Neuron (in vitro differentiated cells): ENCODE results near the gene NRXN3.

ENCODE experiments used
- H2AFZ ChIP-seq: one replicate; pipeline ENCODE4 v1.6.1; 2013; ENCODE audit warnings: low read depth, mild to moderate bottlenecking, inconsistent platforms, low read length, moderate library complexity
- H3K27me3 ChIP-seq: one replicate; pipeline ENCODE4 v1.6.1; 2013; ENCODE audit warnings: low read length; ENCODE audit not compliant: insufficient read depth
- H3K36me3 ChIP-seq: one replicate; pipeline ENCODE4 v1.6.1; 2013; ENCODE audit warnings: low read length; ENCODE audit not compliant: insufficient read depth
- H3K4me1 ChIP-seq: one replicate; pipeline ENCODE4 v1.6.1; 2013; ENCODE audit warnings: low read length; ENCODE audit not compliant: insufficient read depth
- H3K4me3 ChIP-seq: 2 replicates; pipeline ENCODE4 v1.5.1; 2013; ENCODE audit warnings: mild to moderate bottlenecking, low read length, moderate library complexity
- H3K9me3 ChIP-seq: one replicate; pipeline ENCODE4 v1.6.1; 2013; ENCODE audit warnings: low read length

The NRXN3 gene

GRCh38 chr14:79193689-79194477 lies 1023.7 kb downstream of the NRXN3 start:
- peaks cover 6% of the 10 kb centered on the region for H3K4me1 ChIP-seq
- no peaks in the 10 kb centered on the region for H3K36me3 ChIP-seq
- H3K4me3 ChIP-seq: no peak overlapping the region
- H2AFZ ChIP-seq: no peak overlapping the region
- H3K27me3 ChIP-seq: no peaks in the 10 kb centered on the region
- no peaks in the 10 kb centered on the region for H3K9me3 ChIP-seq

GRCh38 chr14:79196216-79196615 lies 1026.0 kb downstream of the NRXN3 start:
- Histone ChIP-seq H3K4me3 (no peak overlapping the region), H3K4me1 (peaks cover 6% of the 10 kb centered on the region), H3K9me3 (no peaks in the 10 kb centered on the region)

GRCh38 chr14:79197516-79197915 lies 1027.3 kb downstream of the NRXN3 start:
- peaks cover 6% of the 10 kb centered on the region for H3K4me1 ChIP-seq
- H3K9me3 ChIP-seq: no peaks in the 10 kb centered on the region
- H2AFZ ChIP-seq: no peak overlapping the region
- H3K27me3 ChIP-seq: no peaks in the 10 kb centered on the region
- H3K4me3 ChIP-seq: no peak overlapping the region
- H3K36me3 ChIP-seq: no peaks in the 10 kb centered on the region

More at GRCh38 chr14:79196216-79196615, 1026.0 kb downstream of the NRXN3 start:
- Histone ChIP-seq H3K27me3 (no peaks in the 10 kb centered on the region), H2AFZ (no peak overlapping the region), H3K36me3 (no peaks in the 10 kb centered on the region)

GRCh38 chr14:79199217-79199616 lies 1029.0 kb downstream of the NRXN3 start:
- no peaks in the 10 kb centered on the region for H3K27me3 ChIP-seq
- H3K9me3 ChIP-seq: no peaks in the 10 kb centered on the region
- no peaks in the 10 kb centered on the region for H3K36me3 ChIP-seq
- no peak overlapping the region for H2AFZ ChIP-seq
- H3K4me3 ChIP-seq: no peak overlapping the region
- peaks cover 6% of the 10 kb centered on the region for H3K4me1 ChIP-seq

- no peaks in the 10 kb centered on the region for H3K36me3 ChIP-seq
- no peak overlapping the region for H2AFZ ChIP-seq
- no peaks in the 10 kb centered on the region for H3K27me3 ChIP-seq
- H3K9me3 ChIP-seq: no peaks in the 10 kb centered on the region
- peaks cover 6% of the 10 kb centered on the region for H3K4me1 ChIP-seq
- no peak overlapping the region for H3K4me3 ChIP-seq
These were observed 1031.5 kb downstream of the NRXN3 start for GRCh38 chr14:79201564-79202207.

- H3K27me3 ChIP-seq: no peaks in the 10 kb centered on the region
- no peaks in the 10 kb centered on the region for H3K9me3 ChIP-seq
- H2AFZ ChIP-seq: no peak overlapping the region
- no peak overlapping the region for H3K4me3 ChIP-seq
- H3K4me1 ChIP-seq: no peaks in the 10 kb centered on the region
- H3K36me3 ChIP-seq: no peaks in the 10 kb centered on the region
These were observed 1034.4 kb downstream of the NRXN3 start for GRCh38 chr14:79204591-79204990.

GRCh38 chr14:79209418-79209817 lies 1039.2 kb downstream of the NRXN3 start:
- Histone ChIP-seq H3K27me3 (no peaks in the 10 kb centered on the region), H3K9me3 (no peaks in the 10 kb centered on the region), H2AFZ (no peak overlapping the region), H3K4me3 (no peak overlapping the region), H3K4me1 (no peaks in the 10 kb centered on the region), H3K36me3 (no peaks in the 10 kb centered on the region)

GRCh38 chr14:79225815-79226214 lies 1055.6 kb downstream of the NRXN3 start:
- Histone ChIP-seq H3K4me1 (no peaks in the 10 kb centered on the region), H3K36me3 (no peaks in the 10 kb centered on the region), H3K9me3 (no peaks in the 10 kb centered on the region), H3K4me3 (no peak overlapping the region), H3K27me3 (no peaks in the 10 kb centered on the region), H2AFZ (no peak overlapping the region)

- Histone ChIP-seq H3K4me1 (no peaks in the 10 kb centered on the region), H3K27me3 (no peaks in the 10 kb centered on the region), H3K36me3 (no peaks in the 10 kb centered on the region), H3K4me3 (no peak overlapping the region), H2AFZ (no peak overlapping the region), H3K9me3 (no peaks in the 10 kb centered on the region)
These were observed 1059.3 kb downstream of the NRXN3 start for GRCh38 chr14:79229383-79229909.

GRCh38 chr14:79242666-79243065 lies 1072.5 kb downstream of the NRXN3 start:
- no peak overlapping the region for H3K4me3 ChIP-seq
- H2AFZ ChIP-seq: no peak overlapping the region
- no peaks in the 10 kb centered on the region for H3K9me3 ChIP-seq
- no peaks in the 10 kb centered on the region for H3K36me3 ChIP-seq
- H3K4me1 ChIP-seq: no peaks in the 10 kb centered on the region
- no peaks in the 10 kb centered on the region for H3K27me3 ChIP-seq

GRCh38 chr14:79246173-79246572 lies 1076.0 kb downstream of the NRXN3 start:
- Histone ChIP-seq H3K36me3 (no peaks in the 10 kb centered on the region), H3K9me3 (no peaks in the 10 kb centered on the region), H2AFZ (no peak overlapping the region), H3K27me3 (no peaks in the 10 kb centered on the region), H3K4me1 (no peaks in the 10 kb centered on the region), H3K4me3 (no peak overlapping the region)

- Histone ChIP-seq H2AFZ (no peak overlapping the region), H3K9me3 (no peaks in the 10 kb centered on the region), H3K4me3 (no peak overlapping the region), H3K36me3 (no peaks in the 10 kb centered on the region), H3K4me1 (no peaks in the 10 kb centered on the region), H3K27me3 (no peaks in the 10 kb centered on the region)
These were observed 1078.0 kb downstream of the NRXN3 start for GRCh38 chr14:79248126-79248525.

- H3K36me3 ChIP-seq: no peaks in the 10 kb centered on the region
- H3K27me3 ChIP-seq: no peaks in the 10 kb centered on the region
- no peak overlapping the region for H3K4me3 ChIP-seq
- H2AFZ ChIP-seq: no peak overlapping the region
- no peaks in the 10 kb centered on the region for H3K9me3 ChIP-seq
- H3K4me1 ChIP-seq: no peaks in the 10 kb centered on the region
These were observed 1078.6 kb downstream of the NRXN3 start for GRCh38 chr14:79248771-79249170.
